Stimulated activated CD4-positive, alpha-beta T cell treated with anti-CD3 and anti-CD28 coated beads, TNF-alpha, amount 100 ng/mL, for 48 hours (primary cell): Measurements from ENCODE around the gene COX6B1.
"Not testable (repeated sequence)": the region's sequence is repeated elsewhere in the genome, so short reads cannot be mapped to it uniquely, and the experiment has no call there.

Experiments used
- DNase-seq, 3 donors: peaks; one replicate each; pipeline ENCODE4 v3.0.0-alpha.2; 2020; ENCODE audit warnings: low read depth in 3 of 3

The COX6B1 gene

GRCh38 chr19:35665157-35665556, 17.0 kb downstream of the COX6B1 start:
- DNase-seq: no peak

GRCh38 chr19:35665604-35666003, 17.5 kb downstream of the COX6B1 start:
- no peak for DNase-seq

- DNase-seq: no peak
Measured at GRCh38 chr19:35666251-35666913, 18.3 kb downstream of the COX6B1 start, which contains the start of gene UPK1A. Gene UPK1A, plus strand, starts transcription at chr19:35666517. Its CDS starts 296 bp downstream, at chr19:35666813.

GRCh38 chr19:35669566-35669965, 21.4 kb downstream of the COX6B1 start:
- DNase-seq: no peak

GRCh38 chr19:35669974-35670373, 21.9 kb downstream of the COX6B1 start:
- DNase-seq: no peak

- DNase-seq: no peak
Measured at GRCh38 chr19:35670686-35671085, 22.6 kb downstream of the COX6B1 start.

- no peak for DNase-seq
Measured at GRCh38 chr19:35671818-35672217, 23.7 kb downstream of the COX6B1 start.

- DNase-seq: peak; percentile 23 to 44 (median 36)
Measured at GRCh38 chr19:35673121-35673804, 25.1 kb downstream of the COX6B1 start.

- DNase-seq: no peak
Measured at GRCh38 chr19:35675589-35676140, 27.5 kb downstream of the COX6B1 start.

- no peak for DNase-seq
Measured at GRCh38 chr19:35689836-35690235, 41.7 kb downstream of the COX6B1 start.

- DNase-seq: not testable (repeated sequence)
Measured at GRCh38 chr19:35691106-35691505, 43.0 kb downstream of the COX6B1 start.

GRCh38 chr19:35692010-35692409, 43.9 kb downstream of the COX6B1 start:
- DNase-seq: no peak

- no peak for DNase-seq
Measured at GRCh38 chr19:35693422-35693821, 45.3 kb downstream of the COX6B1 start.

- DNase-seq: peak; percentile 85 to 90 (median 87)
Measured at GRCh38 chr19:35693835-35694599, 45.9 kb downstream of the COX6B1 start.

GRCh38 chr19:35695895-35696422, 47.8 kb downstream of the COX6B1 start:
- no peak for DNase-seq

- no peak for DNase-seq
Measured at GRCh38 chr19:35696835-35697234, 48.7 kb downstream of the COX6B1 start.

GRCh38 chr19:35702223-35703012, 54.3 kb downstream of the COX6B1 start:
- peak; percentile 83 to 93 (median 89) for DNase-seq

- no peak for DNase-seq
Measured at GRCh38 chr19:35703343-35703742, 55.2 kb downstream of the COX6B1 start.

- no peak for DNase-seq
Measured at GRCh38 chr19:35704218-35704617, 56.1 kb downstream of the COX6B1 start, which contains the start of gene ZBTB32. Gene ZBTB32, plus strand, starts transcription at chr19:35704558. Its CDS starts 10,069 bp downstream, at chr19:35714627.
